Epithelial cell of alveolus of lung (primary cell): Measurements from ENCODE around the gene CHST12. TPM values are rescaled to one million over a fixed set of nuclear protein-coding genes. Genes with fewer than 3 reads are reported as not detected.

Source experiments
- total RNA-seq: library from RNA; depleted of rRNA; stranded (reverse); fragments of >200 nt; gene quantifications from 2 replicates; pipeline ENCODE4 v1.2.1, GENCODE V29; 2015

Gene CHST12
- total RNA-seq = 9.3 and 21.6 TPM in 2 replicates

GRCh38 chr7:2403014-2403717 is at the start of gene CHST12:
CHST12 (plus strand) TSS chr7:2403611; CDS start chr7:2432640, 29,029 bp downstream.

GRCh38 chr7:2354186-2354938 is 49.0 kb upstream of the CHST12 start, which contains the start of gene EIF3B:
EIF3B (plus strand) TSS chr7:2354827; CDS start chr7:2354922, 95 bp downstream.

GRCh38 chr7:2476298-2476697 is 72.9 kb downstream of the CHST12 start, which contains the start of gene GRIFIN:
GRIFIN (minus strand) TSS chr7:2476398; CDS start chr7:2476383, 15 bp downstream.

Other genes starting within 250 kb of the CHST12 start
- 24.4 and 35.4 TPM in 2 replicates for gene MAD1L1, start 170.7 kb upstream of the CHST12 start, total RNA-seq
- 18.9 and 25.9 TPM in 2 replicates for gene MRM2, start 161.4 kb upstream of the CHST12 start, total RNA-seq
- 17.6 and 67.5 TPM in 2 replicates for gene NUDT1, start 161.4 kb upstream of the CHST12 start, total RNA-seq
- gene SNX8, start 89.2 kb upstream of the CHST12 start, total RNA-seq = 32.1 and 45.9 TPM in 2 replicates
- gene EIF3B, start 48.8 kb upstream of the CHST12 start, total RNA-seq = 83.0 and 133 TPM in 2 replicates
- not detected in 2 replicates for gene GRIFIN, start 72.8 kb downstream of the CHST12 start, total RNA-seq
- gene LFNG, start 116.2 kb downstream of the CHST12 start, total RNA-seq = 0.24 and 4.9 TPM in 2 replicates
- 31.6 and 33.6 TPM in 2 replicates for gene BRAT1, start 151.9 kb downstream of the CHST12 start, total RNA-seq
- gene IQCE, start 155.4 kb downstream of the CHST12 start, total RNA-seq = 6.7 and 11.5 TPM in 2 replicates
- 62.3 and 92.6 TPM in 2 replicates for gene TTYH3, start 228.4 kb downstream of the CHST12 start, total RNA-seq